ENCODE results near the gene TIGD7. TPM values are rescaled to one million over a fixed set of nuclear protein-coding genes. Genes with fewer than 3 reads are reported as not detected.

TIGD7 gene
- total and polyA plus RNA-seq, 2 of the 13 experiments (the other 11 are each of a cell fraction or from before 2014, with no cell fraction given) = not detected

GRCh38 chr16:3283543-3284447 lies 21.4 kb downstream of the TIGD7 start (continued):
- TF ChIP-seq, protein P1, sequence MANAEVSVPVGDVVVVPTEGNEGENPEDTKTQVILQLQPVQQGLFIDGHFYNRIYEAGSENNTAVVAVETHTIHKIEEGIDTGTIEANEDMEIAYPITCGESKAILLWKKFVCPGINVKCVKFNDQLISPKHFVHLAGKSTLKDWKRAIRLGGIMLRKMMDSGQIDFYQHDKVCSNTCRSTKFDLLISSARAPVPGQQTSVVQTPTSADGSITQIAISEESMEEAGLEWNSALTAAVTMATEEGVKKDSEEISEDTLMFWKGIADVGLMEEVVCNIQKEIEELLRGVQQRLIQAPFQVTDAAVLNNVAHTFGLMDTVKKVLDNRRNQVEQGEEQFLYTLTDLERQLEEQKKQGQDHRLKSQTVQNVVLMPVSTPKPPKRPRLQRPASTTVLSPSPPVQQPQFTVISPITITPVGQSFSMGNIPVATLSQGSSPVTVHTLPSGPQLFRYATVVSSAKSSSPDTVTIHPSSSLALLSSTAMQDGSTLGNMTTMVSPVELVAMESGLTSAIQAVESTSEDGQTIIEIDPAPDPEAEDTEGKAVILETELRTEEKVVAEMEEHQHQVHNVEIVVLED (CRISPR knock-in tag; IDR thresholded peaks at IDR 0.05; ENCODE audit: borderline replicate concordance) = no peak
- TF ChIP-seq HNRNPH1 (optimal IDR thresholded peaks at IDR 0.05; ENCODE audit: low read depth, low read length) (no peak), KDM1A (CRISPR knock-in tag; IDR thresholded peaks at IDR 0.05) (no peak), TCF12 (IDR thresholded peaks at IDR 0.05) (no peak), TCF12 (CRISPR knock-in tag; IDR thresholded peaks at IDR 0.05) (0 out of 2 replicates have a peak, but pooled peaks have one; percentile 23), NONO (IDR thresholded peaks at IDR 0.05) (no peak), NONO (CRISPR knock-in tag; conservative IDR thresholded peaks at IDR 0.05) (peak; percentile 12; the same call in 1 of the 2 replicates), HNRNPUL1 (IDR thresholded peaks at IDR 0.05; ENCODE audit: low read depth, low read length) (no peak), ZNF792 (CRISPR knock-in tag; IDR thresholded peaks at IDR 0.05) (no peak), NRL (CRISPR knock-in tag; IDR thresholded peaks at IDR 0.05; ENCODE audit: borderline replicate concordance) (no peak), ZNF768 (CRISPR knock-in tag; IDR thresholded peaks at IDR 0.05) (peak; percentile 31; the same call in 1 of the 2 replicates), ZMAT5 (CRISPR knock-in tag; IDR thresholded peaks at IDR 0.05; ENCODE audit: borderline replicate concordance, low read depth) (no peak), ZNF879 (CRISPR knock-in tag; IDR thresholded peaks at IDR 0.05) (no peak), FOXP4 (CRISPR knock-in tag; IDR thresholded peaks at IDR 0.05) (no peak), YY1 (IDR thresholded peaks at IDR 0.05; ENCODE audit: insufficient read depth, insufficient replicate concordance, low read depth, low read length) (peak; percentile 9), MAFK (conservative IDR thresholded peaks at IDR 0.05 in 1 of 2, IDR thresholded peaks at IDR 0.05 in 1 of 2; ENCODE audit: low read length in 2 of 2) (no peak), SCMH1 (CRISPR knock-in tag; IDR thresholded peaks at IDR 0.05; ENCODE audit: borderline replicate concordance) (no peak), ZMYM2 (CRISPR knock-in tag; IDR thresholded peaks at IDR 0.05) (no peak), NFE2L1 (CRISPR knock-in tag; IDR thresholded peaks at IDR 0.05; ENCODE audit: borderline replicate concordance) (no peak)
- TF ChIP-seq, protein P2, sequence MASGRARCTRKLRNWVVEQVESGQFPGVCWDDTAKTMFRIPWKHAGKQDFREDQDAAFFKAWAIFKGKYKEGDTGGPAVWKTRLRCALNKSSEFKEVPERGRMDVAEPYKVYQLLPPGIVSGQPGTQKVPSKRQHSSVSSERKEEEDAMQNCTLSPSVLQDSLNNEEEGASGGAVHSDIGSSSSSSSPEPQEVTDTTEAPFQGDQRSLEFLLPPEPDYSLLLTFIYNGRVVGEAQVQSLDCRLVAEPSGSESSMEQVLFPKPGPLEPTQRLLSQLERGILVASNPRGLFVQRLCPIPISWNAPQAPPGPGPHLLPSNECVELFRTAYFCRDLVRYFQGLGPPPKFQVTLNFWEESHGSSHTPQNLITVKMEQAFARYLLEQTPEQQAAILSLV (CRISPR knock-in tag; IDR thresholded peaks at IDR 0.05; ENCODE audit: borderline replicate concordance) = peak; percentile 81; the same call in 1 of the 2 replicates
- TF ChIP-seq, protein P3, sequence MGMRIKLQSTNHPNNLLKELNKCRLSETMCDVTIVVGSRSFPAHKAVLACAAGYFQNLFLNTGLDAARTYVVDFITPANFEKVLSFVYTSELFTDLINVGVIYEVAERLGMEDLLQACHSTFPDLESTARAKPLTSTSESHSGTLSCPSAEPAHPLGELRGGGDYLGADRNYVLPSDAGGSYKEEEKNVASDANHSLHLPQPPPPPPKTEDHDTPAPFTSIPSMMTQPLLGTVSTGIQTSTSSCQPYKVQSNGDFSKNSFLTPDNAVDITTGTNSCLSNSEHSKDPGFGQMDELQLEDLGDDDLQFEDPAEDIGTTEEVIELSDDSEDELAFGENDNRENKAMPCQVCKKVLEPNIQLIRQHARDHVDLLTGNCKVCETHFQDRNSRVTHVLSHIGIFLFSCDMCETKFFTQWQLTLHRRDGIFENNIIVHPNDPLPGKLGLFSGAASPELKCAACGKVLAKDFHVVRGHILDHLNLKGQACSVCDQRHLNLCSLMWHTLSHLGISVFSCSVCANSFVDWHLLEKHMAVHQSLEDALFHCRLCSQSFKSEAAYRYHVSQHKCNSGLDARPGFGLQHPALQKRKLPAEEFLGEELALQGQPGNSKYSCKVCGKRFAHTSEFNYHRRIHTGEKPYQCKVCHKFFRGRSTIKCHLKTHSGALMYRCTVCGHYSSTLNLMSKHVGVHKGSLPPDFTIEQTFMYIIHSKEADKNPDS (CRISPR knock-in tag; IDR thresholded peaks at IDR 0.05) = 0 out of 2 replicates have a peak, but pooled peaks have one; percentile 71

All from HepG2 (cell line).